ENCODE results near the gene CPE.

- no peak for TF ChIP-seq CTCF (IDR thresholded peaks at IDR 0.05; ENCODE audit: insufficient read depth, low read length)
- TF ChIP-seq POLR2AphosphoS5 (IDR thresholded peaks at IDR 0.05; ENCODE audit: low read depth) = no peak
- TF ChIP-seq SPI1 (IDR thresholded peaks at IDR 0.05; ENCODE audit: borderline replicate concordance, low read depth) = no peak
Measured at GRCh38 chr4:165458471-165458870, 79.7 kb downstream of the CPE start.

All from HL-60 (cell line).